Measurements from ENCODE around the gene NRG3. TPM values are rescaled to one million over a fixed set of nuclear protein-coding genes. Genes with fewer than 3 reads are reported as not detected.

The NRG3 gene
- total RNA-seq, 2 donors from 2014 or later = 0.97 TPM; not detected in 1

DNA sequence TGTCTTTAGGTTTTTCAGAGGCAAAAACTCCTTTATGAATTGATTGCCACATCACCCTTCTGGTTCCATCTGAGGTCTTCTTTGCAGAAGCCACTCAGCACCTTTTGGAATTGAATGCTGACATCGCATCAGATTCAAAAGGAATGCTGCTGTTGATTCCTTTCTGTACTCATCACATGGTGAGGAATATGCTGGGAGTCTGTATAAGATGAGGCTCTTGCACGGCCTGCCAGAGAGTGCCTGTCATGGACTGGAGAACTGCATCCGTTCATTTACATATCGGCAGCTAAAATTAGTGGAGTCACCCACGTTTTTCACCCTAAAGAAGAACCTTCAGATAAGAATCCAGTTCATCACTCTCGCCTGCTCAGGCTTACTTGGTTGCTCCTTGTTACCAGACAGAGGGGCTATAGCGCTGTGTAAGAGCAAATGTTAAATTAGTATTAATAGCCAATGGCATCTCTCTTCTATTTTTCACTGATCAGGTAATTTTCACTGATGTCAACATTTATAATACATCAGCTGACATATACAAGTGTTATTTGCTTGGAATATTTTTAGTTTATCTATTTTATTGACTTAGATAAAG lies 14.3 kb downstream of the NRG3 start:
- Histone ChIP-seq H3K36me3 (no peaks in the 10 kb centered on the region), H3K4me1 (replicated peaks) (no peaks in the 10 kb centered on the region), H3K27ac (no peak overlapping the region), H3K27me3 (replicated peaks; ENCODE audit: insufficient read depth) (no peaks in the 10 kb centered on the region), H3K9me3 (no peaks in the 10 kb centered on the region), H3K4me3 (no peak overlapping the region)
- 78% methylated on average over 7 of the region's 7 CpGs for WGBS
- intact Hi-C loops (cut with DNase I) = no loop called here
- DNase-seq (ENCODE audit: low spot score) = no peak
- no peak for TF ChIP-seq POLR2A (IDR thresholded peaks at IDR 0.05)

DNA sequence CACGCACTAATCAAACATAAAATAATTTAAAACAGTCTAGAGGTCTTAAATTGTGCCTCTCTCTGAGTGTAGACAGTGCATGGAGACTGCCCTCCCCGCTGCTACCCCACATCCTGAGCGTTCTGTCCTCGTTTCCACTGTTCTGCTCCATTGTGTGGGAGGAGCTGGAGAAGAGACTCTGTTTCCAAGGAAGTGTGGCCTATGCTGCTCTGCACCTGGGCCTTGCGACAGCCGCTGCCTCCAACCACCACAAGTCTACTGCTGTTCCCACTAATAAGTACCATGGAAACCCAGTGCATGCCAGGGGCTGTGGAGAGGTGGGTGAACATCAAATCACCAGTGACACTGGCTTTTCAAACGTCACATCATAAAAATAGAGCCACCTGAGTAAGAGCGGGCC lies 19.6 kb downstream of the NRG3 start:
- H3K9me3 ChIP-seq = no peaks in the 10 kb centered on the region
- WGBS = 82% methylated on average over 8 of the region's 8 CpGs
- H3K36me3 ChIP-seq = no peaks in the 10 kb centered on the region
- no peaks in the 10 kb centered on the region for H3K4me1 ChIP-seq (replicated peaks)
- H3K4me3 ChIP-seq = no peak overlapping the region
- H3K27me3 ChIP-seq (replicated peaks; ENCODE audit: insufficient read depth) = no peaks in the 10 kb centered on the region
- DNase-seq (ENCODE audit: low spot score) = no peak
- H3K27ac ChIP-seq = no peak overlapping the region
- intact Hi-C loops (cut with DNase I) = no loop called here
- TF ChIP-seq POLR2AphosphoS5 (IDR thresholded peaks at IDR 0.05) (no peak), POLR2A (IDR thresholded peaks at IDR 0.05) (no peak), CTCF (IDR thresholded peaks at IDR 0.05) (no peak)

- intact Hi-C loops (cut with DNase I) = no loop called here
- no peaks in the 10 kb centered on the region for H3K9me3 ChIP-seq
- 4% methylated on average over 1 of the region's 1 CpG for WGBS
These were observed 23.5 kb downstream of the NRG3 start for GRCh38 chr10:81898518-81898917.

DNA sequence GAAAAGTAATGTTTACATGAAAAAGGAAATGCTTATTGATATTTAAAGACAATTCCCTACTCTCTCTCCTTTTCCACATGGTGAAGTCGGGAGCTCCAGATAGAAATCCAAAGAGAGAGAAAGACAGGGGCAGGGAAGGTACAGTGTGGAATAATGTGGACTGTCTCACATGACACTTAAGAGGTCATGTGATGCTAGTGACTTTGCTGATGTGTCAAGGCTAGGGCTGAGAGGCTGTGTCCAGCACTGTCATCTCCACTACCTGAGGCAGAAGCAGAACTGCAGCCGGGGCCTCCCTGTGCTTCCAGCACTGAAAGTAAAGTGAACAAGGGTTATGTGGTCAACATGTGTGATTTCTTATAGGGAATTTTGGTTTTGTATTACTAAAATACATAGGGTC lies 26.0 kb downstream of the NRG3 start:
- no peak for TF ChIP-seq POLR2AphosphoS5 (IDR thresholded peaks at IDR 0.05)
- no peak for TF ChIP-seq POLR2A (IDR thresholded peaks at IDR 0.05)
- no peak for TF ChIP-seq CTCF (IDR thresholded peaks at IDR 0.05)
- no peaks in the 10 kb centered on the region for H3K4me1 ChIP-seq (replicated peaks)
- H3K36me3 ChIP-seq = no peaks in the 10 kb centered on the region
- intact Hi-C loops (cut with DNase I) = no loop called here
- H3K9me3 ChIP-seq = no peaks in the 10 kb centered on the region
- no peak for DNase-seq (ENCODE audit: low spot score)
- no peak overlapping the region for H3K27ac ChIP-seq
- 91% methylated on average over 2 of the region's 2 CpGs for whole genome bisulfite sequencing
- no peak overlapping the region for H3K4me3 ChIP-seq
- H3K27me3 ChIP-seq (replicated peaks; ENCODE audit: insufficient read depth) = no peaks in the 10 kb centered on the region

More at GRCh38 chr10:81898518-81898917, 23.5 kb downstream of the NRG3 start:
- no peak for TF ChIP-seq CTCF (IDR thresholded peaks at IDR 0.05)
- TF ChIP-seq POLR2AphosphoS5 (IDR thresholded peaks at IDR 0.05) = no peak
- TF ChIP-seq POLR2A (IDR thresholded peaks at IDR 0.05) = no peak
- H3K27ac ChIP-seq = no peak overlapping the region
- DNase-seq (ENCODE audit: low spot score) = no peak
- no peaks in the 10 kb centered on the region for H3K27me3 ChIP-seq (replicated peaks; ENCODE audit: insufficient read depth)
- H3K36me3 ChIP-seq = no peaks in the 10 kb centered on the region
- H3K4me3 ChIP-seq = no peak overlapping the region
- no peaks in the 10 kb centered on the region for H3K4me1 ChIP-seq (replicated peaks)

GRCh38 chr10:81903472-81903871 lies 28.5 kb downstream of the NRG3 start:
- H3K36me3 ChIP-seq = no peaks in the 10 kb centered on the region
- no peak for DNase-seq (ENCODE audit: low spot score)

More at GRCh38 chr10:81903472-81903871, 28.5 kb downstream of the NRG3 start:
- Histone ChIP-seq H3K4me1 (replicated peaks) (no peaks in the 10 kb centered on the region), H3K27me3 (replicated peaks; ENCODE audit: insufficient read depth) (no peaks in the 10 kb centered on the region), H3K4me3 (no peak overlapping the region), H3K27ac (no peak overlapping the region), H3K9me3 (no peaks in the 10 kb centered on the region)
- intact Hi-C loops (cut with DNase I) = no loop called here
- 85% methylated on average over 4 of the region's 4 CpGs for WGBS
- TF ChIP-seq CTCF (IDR thresholded peaks at IDR 0.05) (no peak), POLR2A (IDR thresholded peaks at IDR 0.05) (no peak), POLR2AphosphoS5 (IDR thresholded peaks at IDR 0.05) (no peak)

All from prostate gland (tissue), 2 donors.